HepG2 (cell line): ENCODE results near the gene TPM1. TPM values are rescaled to one million over a fixed set of nuclear protein-coding genes. Genes with fewer than 3 reads are reported as not detected.
A peak's percentile ranks its signal among the peaks of the same experiment; 100 is the strongest.

Source experiments
- BCL3 ChIP-seq: sonication (generic); formaldehyde crosslinking; IDR thresholded peaks from 2 replicates; pipeline ENCODE4 v1.5.1; 2020; ENCODE audit warnings: mild to moderate bottlenecking, missing genetic modification reagents, moderate library complexity
- DPF2 ChIP-seq: sonication (generic); formaldehyde crosslinking; IDR thresholded peaks from 2 replicates; pipeline ENCODE4 v1.4.0; 2020; ENCODE audit warnings: mild to moderate bottlenecking, low read depth, missing genetic modification reagents, borderline replicate concordance
- FLYWCH1 ChIP-seq: sonication (generic); formaldehyde crosslinking; IDR thresholded peaks from 2 replicates; pipeline ENCODE4 v1.8.1; 2023; ENCODE audit warnings: mild to moderate bottlenecking, missing genetic modification reagents
- GATA4 ChIP-seq: sonication (generic); IDR thresholded peaks from 2 replicates; pipeline ENCODE4 v1.6.1; 2016; ENCODE audit warnings: antibody characterized with exemption, low read depth, borderline replicate concordance
- GTF2F1 ChIP-seq: fragments of 150-350 bp; IDR thresholded peaks from 2 replicates; pipeline ENCODE4 v1.6.1; 2014; ENCODE audit warnings: low read length
- HDAC6 ChIP-seq: fragments of 200-600 bp; sonication (generic); IDR thresholded peaks from 2 replicates; pipeline ENCODE4 v1.7.0; 2017; ENCODE audit warnings: mild to moderate bottlenecking, antibody characterized with exemption, low read length, low read depth
- NR1H2 ChIP-seq: sonication (generic); formaldehyde crosslinking; IDR thresholded peaks from 2 replicates; pipeline ENCODE4 v1.8.1; 2022; ENCODE audit warnings: low read depth, missing genetic modification reagents, borderline replicate concordance
- SALL1 ChIP-seq: sonication (generic); formaldehyde crosslinking; IDR thresholded peaks from 2 replicates; pipeline ENCODE4 v1.8.0; 2022; ENCODE audit warnings: mild to moderate bottlenecking, missing genetic modification reagents
- SMAD3 ChIP-seq: sonication (generic); formaldehyde crosslinking; IDR thresholded peaks from 2 replicates; pipeline ENCODE4 v1.4.0; 2020; ENCODE audit warnings: missing genetic modification reagents
- SP2 ChIP-seq: sonication (generic); formaldehyde crosslinking; IDR thresholded peaks from 2 replicates; pipeline ENCODE4 v1.5.1; 2020; ENCODE audit warnings: mild to moderate bottlenecking, missing genetic modification reagents
- ZNF431 ChIP-seq: sonication (generic); formaldehyde crosslinking; IDR thresholded peaks from 2 replicates; pipeline ENCODE4 v1.9.0; 2022; ENCODE audit warnings: missing genetic modification reagents, low read depth, mild to moderate bottlenecking, borderline replicate concordance
- ZNF503 ChIP-seq: sonication (generic); formaldehyde crosslinking; IDR thresholded peaks from 2 replicates; pipeline ENCODE4 v1.4.0; 2020; ENCODE audit warnings: missing genetic modification reagents
- ZNF629 ChIP-seq: sonication (generic); formaldehyde crosslinking; conservative IDR thresholded peaks from 2 replicates; pipeline ENCODE4 v1.5.0; 2020; ENCODE audit warnings: missing genetic modification reagents
- ZSCAN31 ChIP-seq: sonication (generic); formaldehyde crosslinking; IDR thresholded peaks from 2 replicates; pipeline ENCODE4 v1.5.0; 2020; ENCODE audit warnings: low read depth, mild to moderate bottlenecking, missing genetic modification reagents
- polyA plus RNA-seq, 8 experiments: library from polyadenylated mRNA; depleted of rRNA in 3 of 8; stranded (reverse) in 7 of 8; unstranded in 1 of 8; fragments of >200 nt; fragmentation: Illumina TruSeq in 4 of 8; extraction: Trizol in 4 of 8; gene quantifications; 2 replicates each; pipeline versions ENCODE4 v1.2.1 to v1.2.3, GENCODE V29; 2011 to 2016; ENCODE audit warnings: low read depth in 4 of 8, missing spikeins in 1 of 8, mixed read lengths in 1 of 8; ENCODE audit not compliant: insufficient read depth in 1 of 8
- total RNA-seq, 5 experiments: library from RNA; depleted of rRNA; stranded (reverse); fragments of >200 nt; fragmentation: Illumina TruSeq; extraction: Trizol; gene quantifications; 2 replicates each; pipeline ENCODE4 v1.2.3, GENCODE V29; 2016; ENCODE audit warnings: low read depth in 1 of 5
- TF ChIP-seq, protein P1 (sequence below): sonication (generic); formaldehyde crosslinking; IDR thresholded peaks from 2 replicates; pipeline ENCODE4 v1.4.0; 2020; ENCODE audit warnings: missing genetic modification reagents, borderline replicate concordance
- TF ChIP-seq, protein P2 (sequence below): sonication (generic); formaldehyde crosslinking; IDR thresholded peaks from 2 replicates; pipeline ENCODE4 v1.5.0; 2020; ENCODE audit warnings: mild to moderate bottlenecking, missing genetic modification reagents
- TF ChIP-seq, protein P3 (sequence below): IDR thresholded peaks from 2 replicates; pipeline ENCODE4 v1.6.1; 2016; ENCODE audit warnings: missing biosample characterization, missing genetic modification reagents, low read depth

The TPM1 gene
- total and polyA plus RNA-seq, 2 of the 13 experiments (the other 11 are each of a cell fraction or from before 2014, with no cell fraction given): 98.9 to 109 TPM

GRCh38 chr15:63052961-63053698, 10.6 kb downstream of the TPM1 start (continued):
- TF ChIP-seq, protein P1, sequence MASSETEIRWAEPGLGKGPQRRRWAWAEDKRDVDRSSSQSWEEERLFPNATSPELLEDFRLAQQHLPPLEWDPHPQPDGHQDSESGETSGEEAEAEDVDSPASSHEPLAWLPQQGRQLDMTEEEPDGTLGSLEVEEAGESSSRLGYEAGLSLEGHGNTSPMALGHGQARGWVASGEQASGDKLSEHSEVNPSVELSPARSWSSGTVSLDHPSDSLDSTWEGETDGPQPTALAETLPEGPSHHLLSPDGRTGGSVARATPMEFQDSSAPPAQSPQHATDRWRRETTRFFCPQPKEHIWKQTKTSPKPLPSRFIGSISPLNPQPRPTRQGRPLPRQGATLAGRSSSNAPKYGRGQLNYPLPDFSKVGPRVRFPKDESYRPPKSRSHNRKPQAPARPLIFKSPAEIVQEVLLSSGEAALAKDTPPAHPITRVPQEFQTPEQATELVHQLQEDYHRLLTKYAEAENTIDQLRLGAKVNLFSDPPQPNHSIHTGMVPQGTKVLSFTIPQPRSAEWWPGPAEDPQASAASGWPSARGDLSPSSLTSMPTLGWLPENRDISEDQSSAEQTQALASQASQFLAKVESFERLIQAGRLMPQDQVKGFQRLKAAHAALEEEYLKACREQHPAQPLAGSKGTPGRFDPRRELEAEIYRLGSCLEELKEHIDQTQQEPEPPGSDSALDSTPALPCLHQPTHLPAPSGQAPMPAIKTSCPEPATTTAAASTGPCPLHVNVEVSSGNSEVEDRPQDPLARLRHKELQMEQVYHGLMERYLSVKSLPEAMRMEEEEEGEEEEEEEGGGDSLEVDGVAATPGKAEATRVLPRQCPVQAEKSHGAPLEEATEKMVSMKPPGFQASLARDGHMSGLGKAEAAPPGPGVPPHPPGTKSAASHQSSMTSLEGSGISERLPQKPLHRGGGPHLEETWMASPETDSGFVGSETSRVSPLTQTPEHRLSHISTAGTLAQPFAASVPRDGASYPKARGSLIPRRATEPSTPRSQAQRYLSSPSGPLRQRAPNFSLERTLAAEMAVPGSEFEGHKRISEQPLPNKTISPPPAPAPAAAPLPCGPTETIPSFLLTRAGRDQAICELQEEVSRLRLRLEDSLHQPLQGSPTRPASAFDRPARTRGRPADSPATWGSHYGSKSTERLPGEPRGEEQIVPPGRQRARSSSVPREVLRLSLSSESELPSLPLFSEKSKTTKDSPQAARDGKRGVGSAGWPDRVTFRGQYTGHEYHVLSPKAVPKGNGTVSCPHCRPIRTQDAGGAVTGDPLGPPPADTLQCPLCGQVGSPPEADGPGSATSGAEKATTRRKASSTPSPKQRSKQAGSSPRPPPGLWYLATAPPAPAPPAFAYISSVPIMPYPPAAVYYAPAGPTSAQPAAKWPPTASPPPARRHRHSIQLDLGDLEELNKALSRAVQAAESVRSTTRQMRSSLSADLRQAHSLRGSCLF: no peak
- TF ChIP-seq, protein P2, sequence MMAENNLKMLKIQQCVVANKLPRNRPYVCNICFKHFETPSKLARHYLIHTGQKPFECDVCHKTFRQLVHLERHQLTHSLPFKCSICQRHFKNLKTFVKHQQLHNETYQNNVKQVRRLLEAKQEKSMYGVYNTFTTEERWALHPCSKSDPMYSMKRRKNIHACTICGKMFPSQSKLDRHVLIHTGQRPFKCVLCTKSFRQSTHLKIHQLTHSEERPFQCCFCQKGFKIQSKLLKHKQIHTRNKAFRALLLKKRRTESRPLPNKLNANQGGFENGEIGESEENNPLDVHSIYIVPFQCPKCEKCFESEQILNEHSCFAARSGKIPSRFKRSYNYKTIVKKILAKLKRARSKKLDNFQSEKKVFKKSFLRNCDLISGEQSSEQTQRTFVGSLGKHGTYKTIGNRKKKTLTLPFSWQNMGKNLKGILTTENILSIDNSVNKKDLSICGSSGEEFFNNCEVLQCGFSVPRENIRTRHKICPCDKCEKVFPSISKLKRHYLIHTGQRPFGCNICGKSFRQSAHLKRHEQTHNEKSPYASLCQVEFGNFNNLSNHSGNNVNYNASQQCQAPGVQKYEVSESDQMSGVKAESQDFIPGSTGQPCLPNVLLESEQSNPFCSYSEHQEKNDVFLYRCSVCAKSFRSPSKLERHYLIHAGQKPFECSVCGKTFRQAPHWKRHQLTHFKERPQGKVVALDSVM (CRISPR knock-in tag): 0 out of 2 replicates have a peak, but pooled peaks have one; percentile 23
- TF ChIP-seq ZSCAN31 (CRISPR knock-in tag) (no peak), GTF2F1 (no peak), HDAC6 (no peak), DPF2 (CRISPR knock-in tag) (no peak), FLYWCH1 (CRISPR knock-in tag) (no peak), GATA4 (no peak), SMAD3 (CRISPR knock-in tag) (no peak), BCL3 (no peak), SALL1 (peak; percentile 14; the same call in 1 of the 2 replicates), ZNF503 (no peak), NR1H2 (CRISPR knock-in tag) (no peak), ZNF629 (CRISPR knock-in tag) (no peak), ZNF431 (CRISPR knock-in tag) (no peak), SP2 (CRISPR knock-in tag) (no peak)
- TF ChIP-seq, protein P3, sequence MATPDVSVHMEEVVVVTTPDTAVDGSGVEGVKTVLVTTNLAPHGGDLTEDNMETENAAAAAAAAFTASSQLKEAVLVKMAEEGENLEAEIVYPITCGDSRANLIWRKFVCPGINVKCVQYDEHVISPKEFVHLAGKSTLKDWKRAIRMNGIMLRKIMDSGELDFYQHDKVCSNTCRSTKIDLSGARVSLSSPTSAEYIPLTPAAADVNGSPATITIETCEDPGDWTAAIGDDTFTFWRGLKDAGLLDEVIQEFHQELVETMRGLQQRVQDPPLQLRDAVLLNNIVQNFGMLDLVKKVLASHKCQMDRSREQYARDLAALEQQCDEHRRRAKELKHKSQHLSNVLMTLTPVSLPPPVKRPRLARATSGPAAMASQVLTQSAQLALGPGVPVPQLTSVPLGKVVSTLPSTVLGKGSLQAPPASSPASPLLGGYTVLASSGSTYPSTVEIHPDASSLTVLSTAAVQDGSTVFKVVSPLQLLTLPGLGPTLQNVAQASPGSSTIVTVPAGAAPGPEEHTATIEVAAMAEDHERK (CRISPR knock-in tag): no peak
